Measurements from ENCODE around the gene TTLL9. TPM values are rescaled to one million over a fixed set of nuclear protein-coding genes. Genes with fewer than 3 reads are reported as not detected.

Gene TTLL9
- total RNA-seq, result 10 to 100 TPM in 1 of 2 donors, 1 to 10 TPM in 1; 5.1 to 12.1 TPM
- polyA plus RNA-seq (ENCODE audit: insufficient read length in 2 of 2), result 10 to 100 TPM; 18.4 to 18.8 TPM
- long read RNA-seq, donor 1, partial matches to known transcripts, result 0 of 49 reads
- long read RNA-seq, donor 1, other reads (novel, unspliced or antisense), result 49 of 49 reads
- long read RNA-seq, donor 2, result 0 reads
- long read RNA-seq, donor 3, result 0 reads
- long read RNA-seq, donor 4, result 0 reads

- H3K9me3 ChIP-seq (ENCODE audit: control insufficient read depth, insufficient read depth, low read length), result no peaks in the 10 kb centered on the region
- peak within 1 kb of the TSS; percentile 52 for H3K27ac ChIP-seq (ENCODE audit: low read depth, low read length)
- peaks cover 16% of the 10 kb centered on the region for H3K36me3 ChIP-seq (ENCODE audit: control insufficient read depth, insufficient read depth, low read length)
- no peaks in the 10 kb centered on the region for H3K27me3 ChIP-seq (ENCODE audit: control insufficient read depth, insufficient read depth, low read length)
- peak in 5 of 6 donors; percentile 13 to 83 (median 51) for DNase-seq (ENCODE audit: low read depth in 4 of 6, low spot score in 6 of 6)
- peaks cover 25% of the 10 kb centered on the region for H3K4me1 ChIP-seq (ENCODE audit: control insufficient read depth, insufficient read depth, low read length)
- H3K4me3 ChIP-seq (ENCODE audit: low read depth, low read length), result peak within 1 kb of the TSS; percentile 59
- under 1% methylated on average over 80 of the region's 80 CpGs for WGBS (ENCODE audit: insufficient coverage)
Observed at GRCh38 chr20:31869942-31870725, at the start of gene TTLL9, which contains the start of gene DUSP15. Gene TTLL9 (plus strand): TSS chr20:31870634. CDS start chr20:31871127, 493 bp downstream. Gene DUSP15 (minus strand): TSS chr20:31870527. CDS start chr20:31870337, 190 bp downstream.

- no peak overlapping the region for H3K27ac ChIP-seq (ENCODE audit: low read depth, low read length)
- no peaks in the 10 kb centered on the region for H3K9me3 ChIP-seq (ENCODE audit: control insufficient read depth, insufficient read depth, low read length)
- WGBS (ENCODE audit: insufficient coverage), result 61% methylated on average over 4 of the region's 5 CpGs
- peaks cover 22% of the 10 kb centered on the region for H3K4me1 ChIP-seq (ENCODE audit: control insufficient read depth, insufficient read depth, low read length)
- no peaks in the 10 kb centered on the region for H3K36me3 ChIP-seq (ENCODE audit: control insufficient read depth, insufficient read depth, low read length)
- no peak overlapping the region for H3K4me3 ChIP-seq (ENCODE audit: low read depth, low read length)
- no peak for DNase-seq (ENCODE audit: low read depth in 4 of 6, low spot score in 6 of 6)
- no peaks in the 10 kb centered on the region for H3K27me3 ChIP-seq (ENCODE audit: control insufficient read depth, insufficient read depth, low read length)
Observed at GRCh38 chr20:31821427-31821826, 49.0 kb upstream of the TTLL9 start.

GRCh38 chr20:31822421-31823330 lies 47.8 kb upstream of the TTLL9 start:
- peak; percentile 47 to 92 (median 71) for DNase-seq (ENCODE audit: low read depth in 4 of 6, low spot score in 6 of 6)
- no peaks in the 10 kb centered on the region for H3K9me3 ChIP-seq (ENCODE audit: control insufficient read depth, insufficient read depth, low read length)
- H3K27me3 ChIP-seq (ENCODE audit: control insufficient read depth, insufficient read depth, low read length), result no peaks in the 10 kb centered on the region
- H3K36me3 ChIP-seq (ENCODE audit: control insufficient read depth, insufficient read depth, low read length), result no peaks in the 10 kb centered on the region
- peak overlapping the region; percentile 48 for H3K27ac ChIP-seq (ENCODE audit: low read depth, low read length)
- 6% methylated on average over 19 of the region's 29 CpGs for WGBS (ENCODE audit: insufficient coverage)
- peaks cover 22% of the 10 kb centered on the region for H3K4me1 ChIP-seq (ENCODE audit: control insufficient read depth, insufficient read depth, low read length)
- H3K4me3 ChIP-seq (ENCODE audit: low read depth, low read length), result peak overlapping the region; percentile 27

GRCh38 chr20:31823360-31824124 lies 46.9 kb upstream of the TTLL9 start:
- whole genome bisulfite sequencing (ENCODE audit: insufficient coverage), result 63% methylated on average over 14 of the region's 14 CpGs
- Histone ChIP-seq H3K27ac (ENCODE audit: low read depth, low read length) (peak overlapping the region; percentile 61), H3K36me3 (ENCODE audit: control insufficient read depth, insufficient read depth, low read length) (no peaks in the 10 kb centered on the region), H3K4me1 (ENCODE audit: control insufficient read depth, insufficient read depth, low read length) (peaks cover 22% of the 10 kb centered on the region), H3K27me3 (ENCODE audit: control insufficient read depth, insufficient read depth, low read length) (no peaks in the 10 kb centered on the region), H3K4me3 (ENCODE audit: low read depth, low read length) (no peak overlapping the region), H3K9me3 (ENCODE audit: control insufficient read depth, insufficient read depth, low read length) (no peaks in the 10 kb centered on the region)
- DNase-seq (ENCODE audit: low read depth in 4 of 6, low spot score in 6 of 6), result no peak

- Histone ChIP-seq H3K9me3 (ENCODE audit: control insufficient read depth, insufficient read depth, low read length) (no peaks in the 10 kb centered on the region), H3K36me3 (ENCODE audit: control insufficient read depth, insufficient read depth, low read length) (no peaks in the 10 kb centered on the region), H3K27me3 (ENCODE audit: control insufficient read depth, insufficient read depth, low read length) (no peaks in the 10 kb centered on the region), H3K4me3 (ENCODE audit: low read depth, low read length) (no peak overlapping the region), H3K4me1 (ENCODE audit: control insufficient read depth, insufficient read depth, low read length) (peaks cover 18% of the 10 kb centered on the region), H3K27ac (ENCODE audit: low read depth, low read length) (peak overlapping the region; percentile 61)
- DNase-seq (ENCODE audit: low read depth in 4 of 6, low spot score in 6 of 6), result no peak
- WGBS (ENCODE audit: insufficient coverage), result 100% methylated on average over 1 of the region's 4 CpGs
Observed at GRCh38 chr20:31824125-31824485, 46.3 kb upstream of the TTLL9 start.

GRCh38 chr20:31824554-31825313 lies 45.7 kb upstream of the TTLL9 start:
- peak overlapping the region; percentile 61 for H3K27ac ChIP-seq (ENCODE audit: low read depth, low read length)
- 85% methylated on average over 13 of the region's 14 CpGs for WGBS (ENCODE audit: insufficient coverage)

GRCh38 chr20:31826074-31826473 lies 44.4 kb upstream of the TTLL9 start:
- no peaks in the 10 kb centered on the region for H3K27me3 ChIP-seq (ENCODE audit: control insufficient read depth, insufficient read depth, low read length)
- no peak overlapping the region for H3K4me3 ChIP-seq (ENCODE audit: low read depth, low read length)
- no peak overlapping the region for H3K27ac ChIP-seq (ENCODE audit: low read depth, low read length)
- H3K9me3 ChIP-seq (ENCODE audit: control insufficient read depth, insufficient read depth, low read length), result no peaks in the 10 kb centered on the region
- 88% methylated on average over 5 of the region's 5 CpGs for WGBS (ENCODE audit: insufficient coverage)
- no peaks in the 10 kb centered on the region for H3K36me3 ChIP-seq (ENCODE audit: control insufficient read depth, insufficient read depth, low read length)
- no peak for DNase-seq (ENCODE audit: low read depth in 4 of 6, low spot score in 6 of 6)
- H3K4me1 ChIP-seq (ENCODE audit: control insufficient read depth, insufficient read depth, low read length), result peaks cover 15% of the 10 kb centered on the region

More at GRCh38 chr20:31824554-31825313, 45.7 kb upstream of the TTLL9 start:
- no peaks in the 10 kb centered on the region for H3K9me3 ChIP-seq (ENCODE audit: control insufficient read depth, insufficient read depth, low read length)
- no peaks in the 10 kb centered on the region for H3K27me3 ChIP-seq (ENCODE audit: control insufficient read depth, insufficient read depth, low read length)
- peaks cover 15% of the 10 kb centered on the region for H3K4me1 ChIP-seq (ENCODE audit: control insufficient read depth, insufficient read depth, low read length)
- DNase-seq (ENCODE audit: low read depth in 4 of 6, low spot score in 6 of 6), result no peak
- H3K36me3 ChIP-seq (ENCODE audit: control insufficient read depth, insufficient read depth, low read length), result no peaks in the 10 kb centered on the region
- H3K4me3 ChIP-seq (ENCODE audit: low read depth, low read length), result no peak overlapping the region

- DNase-seq (ENCODE audit: low read depth in 4 of 6, low spot score in 6 of 6), result no peak
Observed at GRCh38 chr20:31827059-31827458, 43.4 kb upstream of the TTLL9 start.

More at GRCh38 chr20:31827059-31827458, 43.4 kb upstream of the TTLL9 start:
- Histone ChIP-seq H3K4me3 (ENCODE audit: low read depth, low read length) (no peak overlapping the region), H3K27me3 (ENCODE audit: control insufficient read depth, insufficient read depth, low read length) (no peaks in the 10 kb centered on the region), H3K36me3 (ENCODE audit: control insufficient read depth, insufficient read depth, low read length) (no peaks in the 10 kb centered on the region), H3K4me1 (ENCODE audit: control insufficient read depth, insufficient read depth, low read length) (peaks cover 15% of the 10 kb centered on the region), H3K27ac (ENCODE audit: low read depth, low read length) (no peak overlapping the region), H3K9me3 (ENCODE audit: control insufficient read depth, insufficient read depth, low read length) (no peaks in the 10 kb centered on the region)
- 75% methylated on average over 2 of the region's 2 CpGs for WGBS (ENCODE audit: insufficient coverage)
